Right renal pelvis (tissue), 4 donors: ENCODE data around the gene STYK1. TPM values are rescaled to one million over a fixed set of nuclear protein-coding genes. Genes with fewer than 3 reads are reported as not detected.
"Not testable (repeated sequence)": the region's sequence is repeated elsewhere in the genome, so short reads cannot be mapped to it uniquely, and the experiment has no call there.

Experiments
- DNase-seq, 4 donors: peaks; one replicate each; pipeline ENCODE4 v3.0.0-alpha.2; 2013; ENCODE audit warnings: low read depth in 4 of 4, low spot score in 3 of 4, missing footprints in 1 of 4
- polyA plus RNA-seq, 4 donors: library from polyadenylated mRNA; unstranded; fragments of 120-200 nt; gene quantifications; one replicate each; pipeline ENCODE4 v1.2.1, GENCODE V29; 2013; ENCODE audit not compliant: insufficient read length in 4 of 4

Gene STYK1
- polyA plus RNA-seq, 4 donors, result 0.70 to 1.2 (median 0.94) TPM

GRCh38 chr12:10623131-10623530 lies 50.7 kb downstream of the STYK1 start:
- DNase-seq, result no peak

- DNase-seq, result no peak
Measured at GRCh38 chr12:10621278-10621677, 52.6 kb downstream of the STYK1 start.

- DNase-seq, result no peak
Measured at GRCh38 chr12:10620078-10620779, 53.6 kb downstream of the STYK1 start.

GRCh38 chr12:10618338-10618987 lies 55.4 kb downstream of the STYK1 start:
- no peak for DNase-seq

GRCh38 chr12:10617863-10618262 lies 56.0 kb downstream of the STYK1 start:
- DNase-seq, result no peak

- no peak for DNase-seq
Measured at GRCh38 chr12:10615532-10615931, 58.3 kb downstream of the STYK1 start.

- DNase-seq, result no peak
Measured at GRCh38 chr12:10614056-10614370, 59.8 kb downstream of the STYK1 start.

GRCh38 chr12:10613349-10614055 lies 60.4 kb downstream of the STYK1 start, which contains the start of gene MAGOHB:
MAGOHB (minus strand) TSS chr12:10613609; CDS start chr12:10613532, 77 bp downstream.
- peak; percentile 94 to 99 (median 96) for DNase-seq

GRCh38 chr12:10612984-10613348 lies 60.9 kb downstream of the STYK1 start:
- DNase-seq, result peak in 1 of 4 donors; percentile 7

- DNase-seq, result no peak
Measured at GRCh38 chr12:10612110-10612509, 61.7 kb downstream of the STYK1 start.

GRCh38 chr12:10611258-10611657 lies 62.6 kb downstream of the STYK1 start:
- not testable (repeated sequence) for DNase-seq

- DNase-seq, result no peak
Measured at GRCh38 chr12:10610188-10610587, 63.7 kb downstream of the STYK1 start.

- DNase-seq, result no peak
Measured at GRCh38 chr12:10607885-10608458, 65.9 kb downstream of the STYK1 start.

GRCh38 chr12:10601860-10602259 lies 72.0 kb downstream of the STYK1 start:
- DNase-seq, result no peak

GRCh38 chr12:10600988-10601387 lies 72.9 kb downstream of the STYK1 start:
- DNase-seq, result no peak

GRCh38 chr12:10595881-10596280 lies 78.0 kb downstream of the STYK1 start:
- DNase-seq, result no peak

- no peak for DNase-seq
Measured at GRCh38 chr12:10590966-10591365, 82.9 kb downstream of the STYK1 start.

GRCh38 chr12:10584415-10584814 lies 89.4 kb downstream of the STYK1 start:
- DNase-seq, result no peak

- no peak for DNase-seq
Measured at GRCh38 chr12:10582704-10583103, 91.1 kb downstream of the STYK1 start.

- DNase-seq, result not testable (repeated sequence)
Measured at GRCh38 chr12:10582133-10582532, 91.7 kb downstream of the STYK1 start.

- DNase-seq, result no peak
Measured at GRCh38 chr12:10574307-10574706, 99.5 kb downstream of the STYK1 start.
